Endothelial cell of umbilical vein (primary cell): ENCODE data around the gene GUCA2B.

Experiments
- EZH2 ChIP-seq: IDR thresholded peaks from 2 replicates; pipeline ENCODE4 v1.6.1; 2012; ENCODE audit warnings: borderline replicate concordance, low read depth, mild to moderate bottlenecking, moderate library complexity, low read length, inconsistent platforms; ENCODE audit not compliant: severe bottlenecking
- POLR2A ChIP-seq: IDR thresholded peaks from 2 replicates; pipeline ENCODE4 v1.6.1; 2012; ENCODE audit warnings: low read depth, mild to moderate bottlenecking, control low read depth, low read length
- TF ChIP-seq, protein P1 (sequence below), 2 donors: IDR thresholded peaks; 1 replicate in 1 of 2; 2 replicates in 1 of 2; pipeline ENCODE4 v1.5.1; 2011; ENCODE audit warnings: low read length in 2 of 2, mild to moderate bottlenecking in 2 of 2, moderate library complexity in 2 of 2, control low read depth in 1 of 2, inconsistent platforms in 1 of 2, low read depth in 1 of 2; ENCODE audit not compliant: insufficient read depth in 1 of 2; ENCODE audit errors: extremely low read depth in 1 of 2
- TF ChIP-seq, protein P2 (sequence below): IDR thresholded peaks from 2 replicates; pipeline ENCODE4 v1.6.1; 2011; ENCODE audit not compliant: insufficient read depth, insufficient read length

DNA sequence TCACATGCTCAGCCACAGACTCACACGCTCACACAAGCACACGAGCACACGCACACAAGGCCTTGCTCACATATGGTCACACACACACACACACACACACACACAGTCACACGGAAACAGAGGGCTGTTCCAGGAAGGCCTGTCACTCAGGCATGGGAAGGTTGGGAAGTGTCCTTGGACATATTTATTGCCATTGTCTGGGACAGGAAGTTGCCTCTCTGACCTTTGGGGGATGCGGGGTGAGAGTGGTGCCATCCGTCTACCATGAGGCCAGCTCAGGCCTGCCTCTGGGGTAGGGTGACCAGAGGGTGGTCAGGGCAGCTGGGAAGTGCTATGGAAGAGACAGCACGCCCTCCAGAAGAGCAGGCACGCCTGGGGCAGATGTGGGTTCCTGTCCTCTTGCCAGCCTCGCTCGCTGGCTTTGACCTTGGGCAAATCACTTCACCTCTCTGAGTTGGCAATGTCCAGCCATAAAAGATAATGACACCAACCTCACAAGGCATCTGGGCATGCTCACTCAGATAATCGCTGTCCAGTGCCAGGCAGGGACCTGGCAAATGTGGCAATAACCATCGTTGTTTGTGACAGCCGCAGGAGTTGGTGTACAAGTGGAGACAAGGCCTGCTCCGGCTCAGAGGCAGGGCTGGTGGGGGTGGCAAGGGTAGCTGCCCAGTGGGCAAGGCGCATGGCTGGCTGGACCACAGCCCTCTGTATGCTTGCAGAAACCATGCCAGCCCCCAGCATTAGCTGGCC lies 19.3 kb downstream of the GUCA2B start:
- TF ChIP-seq POLR2A: peak; percentile 19
- TF ChIP-seq, protein P1, sequence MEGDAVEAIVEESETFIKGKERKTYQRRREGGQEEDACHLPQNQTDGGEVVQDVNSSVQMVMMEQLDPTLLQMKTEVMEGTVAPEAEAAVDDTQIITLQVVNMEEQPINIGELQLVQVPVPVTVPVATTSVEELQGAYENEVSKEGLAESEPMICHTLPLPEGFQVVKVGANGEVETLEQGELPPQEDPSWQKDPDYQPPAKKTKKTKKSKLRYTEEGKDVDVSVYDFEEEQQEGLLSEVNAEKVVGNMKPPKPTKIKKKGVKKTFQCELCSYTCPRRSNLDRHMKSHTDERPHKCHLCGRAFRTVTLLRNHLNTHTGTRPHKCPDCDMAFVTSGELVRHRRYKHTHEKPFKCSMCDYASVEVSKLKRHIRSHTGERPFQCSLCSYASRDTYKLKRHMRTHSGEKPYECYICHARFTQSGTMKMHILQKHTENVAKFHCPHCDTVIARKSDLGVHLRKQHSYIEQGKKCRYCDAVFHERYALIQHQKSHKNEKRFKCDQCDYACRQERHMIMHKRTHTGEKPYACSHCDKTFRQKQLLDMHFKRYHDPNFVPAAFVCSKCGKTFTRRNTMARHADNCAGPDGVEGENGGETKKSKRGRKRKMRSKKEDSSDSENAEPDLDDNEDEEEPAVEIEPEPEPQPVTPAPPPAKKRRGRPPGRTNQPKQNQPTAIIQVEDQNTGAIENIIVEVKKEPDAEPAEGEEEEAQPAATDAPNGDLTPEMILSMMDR (IDR thresholded peaks at IDR 0.05; ENCODE audit: extremely low read depth in 1 of 2, insufficient read depth in 1 of 2, low read depth in 1 of 2, low read length in 2 of 2): no peak
- TF ChIP-seq, protein P2, sequence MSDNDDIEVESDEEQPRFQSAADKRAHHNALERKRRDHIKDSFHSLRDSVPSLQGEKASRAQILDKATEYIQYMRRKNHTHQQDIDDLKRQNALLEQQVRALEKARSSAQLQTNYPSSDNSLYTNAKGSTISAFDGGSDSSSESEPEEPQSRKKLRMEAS: no peak
- no peak for TF ChIP-seq EZH2
